H7 (cell line): ENCODE results near the gene BCAS1. TPM values are rescaled to one million over a fixed set of nuclear protein-coding genes. Genes with fewer than 3 reads are reported as not detected.

Experiments used
- DNase-seq: peaks from one replicate; pipeline ENCODE4 v3.0.0; 2012
- H3K27me3 ChIP-seq: 2 replicates; pipeline ENCODE4 v1.6.0; 2011; ENCODE audit warnings: mild to moderate bottlenecking, low read length; ENCODE audit not compliant: control insufficient read depth, insufficient read depth
- H3K36me3 ChIP-seq: replicated peaks from 2 replicates; pipeline ENCODE4 v1.5.1; 2011; ENCODE audit warnings: low read length; ENCODE audit not compliant: control insufficient read depth, insufficient read depth
- H3K4me3 ChIP-seq: 2 replicates; pipeline ENCODE4 v1.5.1; 2011; ENCODE audit warnings: low read depth, mild to moderate bottlenecking, control low read depth, low read length, moderate library complexity; ENCODE audit not compliant: insufficient read depth
- total RNA-seq: library from RNA; depleted of rRNA; stranded (reverse); fragments of >200 nt; shearing (Covaris generic); gene quantifications from 2 replicates; pipeline ENCODE4 v1.2.3, GENCODE V29; 2014

The BCAS1 gene
- total RNA-seq, 1 experiment from 2014 or later: 0.07 TPM

DNA sequence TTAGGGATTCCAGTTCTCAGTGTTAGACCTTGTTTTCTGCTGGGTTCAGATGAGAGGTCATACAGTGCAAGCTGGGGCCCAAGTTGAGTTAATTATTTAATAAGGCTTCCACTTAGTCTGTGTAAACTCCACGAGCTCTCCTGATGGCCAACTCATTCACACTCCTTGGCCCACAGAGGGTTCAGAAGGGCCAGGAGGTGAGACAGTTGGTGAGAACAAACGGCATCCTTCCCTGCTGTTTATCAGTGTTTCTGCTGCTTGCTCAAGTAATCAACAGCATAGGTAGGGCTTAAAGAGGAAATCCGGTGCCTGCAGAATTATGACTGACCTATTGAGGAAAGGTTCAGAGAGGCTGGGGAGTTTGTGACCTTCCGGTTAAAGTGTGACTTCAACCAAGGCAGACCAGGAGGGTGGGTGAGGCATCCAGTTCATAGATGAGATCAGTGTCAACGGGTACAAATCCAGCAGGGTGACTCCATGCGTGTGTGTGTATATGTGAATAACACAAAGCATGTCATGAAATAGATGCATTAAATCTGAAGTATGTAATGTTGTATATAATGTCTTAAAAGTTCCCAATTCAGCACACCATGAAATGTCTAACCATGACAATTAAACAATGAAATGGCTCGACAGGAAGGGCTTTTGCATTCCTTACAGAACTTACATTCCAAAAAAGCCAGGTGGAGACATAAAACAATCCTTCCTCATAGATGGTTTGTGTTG is 37.4 kb upstream of the BCAS1 start:
- no peaks in the 10 kb centered on the region for H3K36me3 ChIP-seq
- H3K4me3 ChIP-seq: no peak overlapping the region
- DNase-seq: no peak
- no peaks in the 10 kb centered on the region for H3K27me3 ChIP-seq

DNA sequence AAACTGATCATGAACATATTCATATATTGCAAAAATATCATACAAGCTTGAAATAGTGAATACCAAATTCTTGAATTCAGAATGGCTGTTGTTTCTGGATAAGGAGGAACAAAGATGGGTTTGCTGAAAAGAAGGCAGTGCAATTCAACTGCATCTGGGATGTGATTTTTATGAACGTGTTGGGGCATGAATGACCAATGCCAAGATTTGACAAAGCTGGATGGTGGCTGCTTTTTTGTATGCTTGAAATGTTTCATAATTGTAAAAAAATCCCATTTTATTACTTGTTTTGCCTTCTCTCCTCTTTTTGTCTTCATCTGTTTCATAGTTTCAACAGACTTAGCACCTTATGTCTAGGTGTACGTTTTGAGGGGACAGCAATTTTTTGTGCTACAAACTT is 36.8 kb upstream of the BCAS1 start:
- no peaks in the 10 kb centered on the region for H3K27me3 ChIP-seq
- no peak for DNase-seq
- H3K4me3 ChIP-seq: no peak overlapping the region
- H3K36me3 ChIP-seq: no peaks in the 10 kb centered on the region

DNA sequence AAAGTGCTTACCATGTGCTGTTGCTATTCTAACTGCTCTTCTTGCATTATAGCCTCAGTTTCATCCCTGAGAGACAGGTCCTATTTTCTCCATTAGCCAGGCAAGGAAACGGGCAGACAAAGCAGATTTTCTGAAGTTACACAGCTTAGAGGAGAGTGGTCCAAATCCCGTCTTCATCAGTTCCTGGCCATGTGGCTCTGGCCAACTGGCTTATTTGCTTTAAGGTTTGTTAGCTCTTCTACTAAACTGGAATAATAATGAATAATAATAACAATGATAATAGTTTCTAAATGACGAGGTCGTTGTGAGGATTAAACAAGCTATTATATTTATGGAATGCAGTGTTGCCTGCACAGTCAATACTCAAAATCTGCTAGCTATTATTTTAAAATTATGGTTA is 35.8 kb upstream of the BCAS1 start:
- DNase-seq: no peak
- Histone ChIP-seq H3K4me3 (no peak overlapping the region), H3K36me3 (no peaks in the 10 kb centered on the region), H3K27me3 (no peaks in the 10 kb centered on the region)

DNA sequence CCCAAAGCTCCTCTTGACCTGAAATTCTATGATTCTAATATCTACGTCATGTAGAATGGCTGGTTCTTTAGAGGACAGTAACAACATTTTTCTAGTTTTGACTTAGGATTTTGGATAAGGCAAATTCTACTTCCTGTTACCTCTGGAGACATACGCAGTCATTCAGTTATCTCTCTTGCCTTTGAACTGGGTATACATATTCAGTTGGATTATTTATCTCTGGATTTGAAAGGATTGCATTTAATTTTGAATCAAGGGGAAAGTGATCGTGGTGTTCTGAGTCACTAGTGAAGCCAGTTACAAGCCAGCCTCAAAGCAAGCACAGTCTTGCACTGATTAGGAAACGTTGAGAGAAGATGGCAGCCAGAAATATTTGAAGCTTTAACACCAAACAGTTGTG is 35.3 kb upstream of the BCAS1 start:
- no peak for DNase-seq
- H3K27me3 ChIP-seq: no peaks in the 10 kb centered on the region
- H3K36me3 ChIP-seq: no peaks in the 10 kb centered on the region
- no peak overlapping the region for H3K4me3 ChIP-seq

DNA sequence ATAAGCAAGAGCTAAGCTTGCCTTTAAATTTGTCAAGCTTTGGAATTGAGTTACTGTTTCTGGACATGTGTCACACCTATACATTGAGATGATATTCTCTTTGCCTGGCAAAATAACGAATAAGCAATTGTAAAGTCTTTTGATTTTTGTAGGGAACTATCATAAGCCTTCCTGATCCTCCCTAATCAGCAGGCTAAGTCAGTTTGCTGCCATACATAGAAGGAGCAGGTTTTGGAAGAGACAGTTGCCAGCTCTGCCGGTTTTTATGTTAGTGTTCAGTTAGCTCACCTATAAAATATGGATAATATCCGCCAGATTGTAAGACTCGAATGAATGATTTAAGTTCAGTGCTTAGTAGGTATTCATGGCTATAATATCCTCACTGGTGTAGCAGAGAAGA is 34.4 kb upstream of the BCAS1 start:
- no peak for DNase-seq
- H3K36me3 ChIP-seq: no peaks in the 10 kb centered on the region
- no peak overlapping the region for H3K4me3 ChIP-seq
- H3K27me3 ChIP-seq: no peaks in the 10 kb centered on the region

DNA sequence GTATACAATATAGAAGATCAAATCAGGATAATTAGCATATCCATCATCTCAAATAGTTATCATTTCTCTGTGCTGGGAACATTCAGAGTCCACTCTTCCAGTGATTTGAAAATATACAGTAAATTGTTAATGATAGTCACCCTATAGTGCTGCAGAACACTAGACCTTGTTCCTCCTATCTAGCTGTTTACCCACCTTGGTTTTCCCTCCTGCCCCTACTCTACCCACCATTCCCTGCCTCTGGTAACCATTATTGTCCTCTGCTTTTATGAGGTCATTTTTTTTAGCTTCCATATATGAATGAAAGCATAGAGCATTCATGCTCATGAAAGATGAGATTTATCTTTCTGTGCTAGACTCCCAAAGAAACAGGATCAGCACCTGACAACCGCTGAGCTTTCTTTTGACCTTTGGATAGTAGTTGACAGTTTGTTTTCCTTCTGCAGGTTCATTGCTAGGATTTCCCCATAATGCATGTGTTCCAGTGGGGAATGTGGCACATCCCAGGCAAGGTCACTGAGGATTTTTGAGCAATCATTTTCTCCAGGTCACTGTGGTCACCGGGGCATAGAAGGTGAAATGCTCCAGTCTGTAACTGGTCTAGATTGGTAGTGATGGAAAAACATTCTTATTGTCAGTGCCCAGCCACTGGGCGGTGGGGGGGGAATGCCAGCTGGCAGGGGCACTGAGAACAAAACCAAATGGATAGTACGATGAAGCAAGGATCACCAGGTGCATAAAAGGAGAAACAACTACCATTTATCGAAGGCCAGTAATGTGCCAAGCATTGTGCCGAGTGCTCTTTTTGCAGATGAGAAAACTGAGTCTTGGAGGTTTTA is 33.6 kb upstream of the BCAS1 start:
- Histone ChIP-seq H3K4me3 (no peak overlapping the region), H3K27me3 (no peaks in the 10 kb centered on the region), H3K36me3 (no peaks in the 10 kb centered on the region)
- DNase-seq: no peak

DNA sequence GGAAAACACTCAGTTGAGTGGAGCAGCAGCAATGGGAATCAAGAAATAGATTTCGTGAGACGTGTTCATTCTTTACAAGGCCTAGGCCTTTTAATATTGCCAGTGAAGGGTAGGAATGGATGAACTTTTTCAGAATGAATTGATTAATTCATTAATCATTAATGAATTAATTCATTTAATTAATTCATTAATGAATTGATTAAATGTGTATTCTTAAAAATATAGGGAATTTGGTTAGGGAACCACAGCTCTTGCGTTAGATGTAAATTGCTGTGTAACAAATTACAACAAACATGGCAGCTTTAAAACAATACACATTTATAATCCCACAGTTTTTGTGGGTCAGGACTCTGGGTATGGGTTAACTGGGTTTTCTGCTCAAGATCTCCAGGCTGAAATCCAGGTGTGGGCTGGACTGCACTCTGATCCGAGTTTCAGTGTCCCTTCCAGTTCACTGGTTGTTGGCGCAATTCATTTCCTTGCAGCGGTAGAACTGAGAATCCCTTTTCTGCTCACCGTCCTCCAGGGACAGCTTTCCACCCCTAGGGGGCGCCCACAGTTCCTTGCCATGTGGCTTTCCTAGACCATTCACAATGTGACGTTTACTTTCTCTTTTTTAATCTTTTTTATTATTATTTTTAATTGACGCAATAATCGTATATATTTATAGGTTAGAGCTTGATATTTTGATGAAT is 32.8 kb upstream of the BCAS1 start:
- Histone ChIP-seq H3K36me3 (no peaks in the 10 kb centered on the region), H3K27me3 (no peaks in the 10 kb centered on the region), H3K4me3 (no peak overlapping the region)
- peak; percentile 77 for DNase-seq

DNA sequence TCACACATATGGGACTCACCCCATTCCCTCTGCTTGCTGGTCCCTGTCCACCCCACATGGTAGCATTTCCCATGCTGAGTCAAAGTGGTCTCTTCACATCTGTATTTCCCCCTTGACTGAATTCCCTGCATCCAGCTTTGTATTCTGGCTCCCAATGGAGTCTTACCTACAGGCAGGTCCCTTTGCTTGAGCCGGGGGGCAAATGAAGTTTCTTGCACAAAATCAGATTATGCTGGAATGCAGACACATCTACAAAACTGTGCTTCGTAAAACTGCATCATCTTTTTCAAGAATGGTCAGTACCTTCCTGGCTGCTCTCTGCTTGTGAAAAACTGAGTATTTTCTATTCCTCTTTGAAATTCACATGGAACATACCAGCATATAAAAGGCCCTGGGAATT is 32.1 kb upstream of the BCAS1 start:
- DNase-seq: no peak
- Histone ChIP-seq H3K4me3 (no peak overlapping the region), H3K36me3 (no peaks in the 10 kb centered on the region), H3K27me3 (no peaks in the 10 kb centered on the region)

DNA sequence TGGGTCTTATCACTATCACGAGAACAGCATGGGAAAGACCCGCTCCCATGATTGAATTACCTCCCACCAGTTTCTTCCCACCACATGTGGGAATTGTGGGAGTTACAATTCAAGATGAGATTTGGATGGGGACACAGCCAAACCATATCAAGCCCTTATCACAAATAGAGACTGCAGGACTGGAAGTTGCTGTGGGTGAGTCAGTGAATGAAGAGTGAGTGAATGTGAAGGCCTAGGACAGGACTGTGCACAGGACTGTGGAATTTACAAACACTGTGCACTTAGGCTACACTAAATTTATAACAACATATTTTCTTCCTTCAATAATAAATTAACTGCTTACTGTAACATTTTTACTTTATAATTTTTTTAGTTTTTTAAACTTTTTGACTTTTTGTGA is 30.2 kb upstream of the BCAS1 start:
- no peak for DNase-seq
- Histone ChIP-seq H3K27me3 (no peaks in the 10 kb centered on the region), H3K4me3 (no peak overlapping the region), H3K36me3 (no peaks in the 10 kb centered on the region)

DNA sequence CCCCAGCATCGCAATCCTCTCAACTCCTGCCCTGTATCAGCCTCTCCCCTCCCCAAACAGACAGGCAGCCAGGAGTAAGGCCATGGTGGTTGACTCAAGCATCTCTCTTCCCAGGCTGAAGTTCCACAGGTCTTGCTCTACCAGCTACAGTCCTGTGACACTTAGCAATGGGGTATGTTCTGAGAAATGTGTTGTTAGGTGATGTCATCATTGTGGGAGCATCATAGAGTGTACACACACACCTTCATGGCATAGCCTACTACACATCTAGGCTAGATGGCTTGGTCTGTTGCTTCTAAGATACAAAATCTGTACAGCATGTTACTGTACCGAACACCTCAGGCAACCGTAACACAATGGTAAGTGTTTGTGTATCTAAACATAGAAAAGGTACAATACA is 29.5 kb upstream of the BCAS1 start:
- H3K36me3 ChIP-seq: no peaks in the 10 kb centered on the region
- DNase-seq: no peak
- H3K27me3 ChIP-seq: no peaks in the 10 kb centered on the region
- no peak overlapping the region for H3K4me3 ChIP-seq

DNA sequence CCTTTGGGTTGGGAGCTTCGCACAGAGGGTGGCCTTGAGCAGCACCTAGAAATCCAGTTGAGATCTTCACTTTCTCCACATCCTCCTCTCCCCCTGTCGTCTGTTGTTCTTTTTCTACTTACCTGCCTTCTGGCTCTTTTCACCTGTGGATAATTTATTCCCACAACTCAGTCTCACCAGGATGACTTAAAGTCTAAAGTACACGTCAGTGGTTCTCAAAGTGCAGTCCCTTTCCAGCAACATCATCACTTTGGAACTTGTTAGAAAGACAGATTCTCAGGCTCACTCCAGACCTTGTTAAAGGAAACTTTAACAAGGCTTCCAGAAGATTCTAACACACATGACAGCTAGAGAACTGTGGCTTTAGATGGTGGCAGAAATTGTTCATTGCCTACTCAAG is 27.7 kb upstream of the BCAS1 start:
- Histone ChIP-seq H3K27me3 (no peaks in the 10 kb centered on the region), H3K36me3 (no peaks in the 10 kb centered on the region), H3K4me3 (no peak overlapping the region)
- DNase-seq: no peak

DNA sequence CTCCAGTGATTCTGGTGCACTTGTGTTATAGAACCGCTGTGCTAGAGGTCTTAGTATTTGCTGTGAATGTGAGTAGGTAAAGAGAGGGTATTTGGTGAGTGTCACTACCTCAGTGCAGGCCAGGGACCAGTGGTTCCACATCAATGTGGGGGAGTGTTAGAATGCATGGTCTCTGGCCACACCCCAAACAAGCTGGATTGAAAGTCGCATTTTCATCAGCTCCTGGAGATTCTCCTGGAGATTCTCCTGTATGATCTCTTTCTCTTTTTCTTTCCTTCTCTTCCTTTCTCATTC is 26.8 kb upstream of the BCAS1 start:
- Histone ChIP-seq H3K4me3 (no peak overlapping the region), H3K27me3 (no peaks in the 10 kb centered on the region), H3K36me3 (no peaks in the 10 kb centered on the region)
- DNase-seq: no peak

DNA sequence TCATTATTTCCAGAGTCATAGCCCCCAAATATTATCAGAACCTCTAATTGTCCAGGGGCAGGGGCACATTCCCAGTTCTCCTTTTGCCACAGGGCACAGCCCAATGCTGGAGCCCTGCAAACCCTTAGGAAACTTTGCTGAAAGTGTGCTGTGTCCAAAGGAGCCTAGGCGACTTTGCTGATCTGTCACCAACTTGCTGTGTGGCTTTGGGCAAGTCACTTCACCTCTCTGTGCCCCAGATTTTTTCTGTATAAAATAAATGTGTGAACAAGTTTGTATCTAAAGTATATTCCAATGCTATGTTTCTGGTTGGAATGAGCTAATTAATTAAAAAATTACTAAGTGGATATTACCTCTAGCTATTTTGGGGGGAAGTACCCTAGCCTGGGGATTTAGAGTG is 25.4 kb upstream of the BCAS1 start:
- H3K36me3 ChIP-seq: no peaks in the 10 kb centered on the region
- DNase-seq: no peak
- H3K4me3 ChIP-seq: no peak overlapping the region
- H3K27me3 ChIP-seq: no peaks in the 10 kb centered on the region

DNA sequence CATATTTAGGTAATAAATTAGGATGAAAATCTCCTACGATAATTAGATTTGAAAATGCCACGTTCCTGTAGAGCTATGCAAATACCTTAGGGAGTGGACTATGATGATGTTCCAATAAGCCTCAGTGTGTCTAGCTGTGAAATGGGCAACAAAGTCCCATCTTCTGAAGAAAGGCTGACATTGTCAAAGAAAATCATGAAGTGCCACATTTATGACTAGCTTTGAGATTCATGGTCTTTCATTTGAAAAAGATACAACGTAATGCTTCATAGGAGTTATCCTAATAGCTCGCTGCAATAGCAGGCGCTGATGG is 23.8 kb upstream of the BCAS1 start:
- peaks cover 1% of the 10 kb centered on the region; the same call in 1 of the 2 replicates for H3K27me3 ChIP-seq
- no peak for DNase-seq
- no peak overlapping the region for H3K4me3 ChIP-seq
- no peaks in the 10 kb centered on the region for H3K36me3 ChIP-seq
